Stimulated activated CD4-positive, alpha-beta T cell treated with anti-CD3 and anti-CD28 coated beads, Interleukin-2, amount 100 ng/mL, for 24 hours (primary cell): ENCODE measurements around the gene SPC24.
"Not testable (repeated sequence)": the region's sequence is repeated elsewhere in the genome, so short reads cannot be mapped to it uniquely, and the experiment has no call there.

Source experiments
- DNase-seq, 2 donors: peaks; one replicate each; pipeline ENCODE4 v3.0.0-alpha.2; 2020

SPC24 gene

GRCh38 chr19:11123114-11123513, 32.5 kb downstream of the SPC24 start:
- DNase-seq, result no peak

GRCh38 chr19:11121963-11122362, 33.6 kb downstream of the SPC24 start:
- DNase-seq, result not testable (repeated sequence)

GRCh38 chr19:11116507-11116906, 39.1 kb downstream of the SPC24 start:
- no peak for DNase-seq

- DNase-seq, result no peak
Measured at GRCh38 chr19:11115895-11116446, 39.6 kb downstream of the SPC24 start.

- no peak for DNase-seq
Measured at GRCh38 chr19:11115042-11115441, 40.5 kb downstream of the SPC24 start.

GRCh38 chr19:11113140-11113708, 42.4 kb downstream of the SPC24 start:
- no peak for DNase-seq

GRCh38 chr19:11111771-11112144, 43.8 kb downstream of the SPC24 start:
- no peak for DNase-seq

GRCh38 chr19:11111117-11111770, 44.3 kb downstream of the SPC24 start:
- DNase-seq, result no peak

- DNase-seq, result no peak
Measured at GRCh38 chr19:11108746-11109145, 46.8 kb downstream of the SPC24 start.

GRCh38 chr19:11106477-11106876, 49.1 kb downstream of the SPC24 start:
- no peak for DNase-seq

- DNase-seq, result no peak
Measured at GRCh38 chr19:11105014-11105636, 50.5 kb downstream of the SPC24 start.

- DNase-seq, result not testable (repeated sequence)
Measured at GRCh38 chr19:11103667-11104066, 51.9 kb downstream of the SPC24 start.

- no peak for DNase-seq
Measured at GRCh38 chr19:11102944-11103343, 52.6 kb downstream of the SPC24 start.

- DNase-seq, result no peak
Measured at GRCh38 chr19:11101057-11101456, 54.5 kb downstream of the SPC24 start.

GRCh38 chr19:11100049-11100448, 55.5 kb downstream of the SPC24 start:
- no peak for DNase-seq

- no peak for DNase-seq
Measured at GRCh38 chr19:11098861-11099260, 56.7 kb downstream of the SPC24 start.

GRCh38 chr19:11098327-11098726, 57.3 kb downstream of the SPC24 start:
- DNase-seq, result no peak

GRCh38 chr19:11097367-11097766, 58.2 kb downstream of the SPC24 start:
- DNase-seq, result not testable (repeated sequence)

- DNase-seq, result peak; percentile 30 to 39
Measured at GRCh38 chr19:11096210-11096841, 59.3 kb downstream of the SPC24 start.
